RWPE1 (cell line): ENCODE data around the gene KIF5C.

Experiments used
- CTCF ChIA-PET: fragments of 350-600 bp; sonication (Branson Sonifier 250); formaldehyde crosslinking; extraction: SDS; loops from one replicate; lab custom pipeline; 2021; lab: Yijun Ruan, JAX
- POLR2A ChIA-PET: fragments of 400-600 bp; formaldehyde crosslinking; extraction: SDS; loops from one replicate; lab custom pipeline; 2020; ENCODE audit warnings: antibody characterized with exemption; ENCODE audit not compliant: low non-redundant PET; lab: Yijun Ruan, JAX
- DNase-seq: peaks from one replicate; pipeline ENCODE4 v3.0.0; 2012; ENCODE audit warnings: low spot score
- H3K27ac ChIP-seq: fragments of 450-650 bp; 2 replicates; pipeline ENCODE4 v1.5.1; 2017
- CTCF ChIP-seq: fragments of 450-650 bp; conservative IDR thresholded peaks from 2 replicates; pipeline ENCODE4 v1.5.1; 2017; ENCODE audit warnings: low read depth, mild to moderate bottlenecking

KIF5C gene

DNA sequence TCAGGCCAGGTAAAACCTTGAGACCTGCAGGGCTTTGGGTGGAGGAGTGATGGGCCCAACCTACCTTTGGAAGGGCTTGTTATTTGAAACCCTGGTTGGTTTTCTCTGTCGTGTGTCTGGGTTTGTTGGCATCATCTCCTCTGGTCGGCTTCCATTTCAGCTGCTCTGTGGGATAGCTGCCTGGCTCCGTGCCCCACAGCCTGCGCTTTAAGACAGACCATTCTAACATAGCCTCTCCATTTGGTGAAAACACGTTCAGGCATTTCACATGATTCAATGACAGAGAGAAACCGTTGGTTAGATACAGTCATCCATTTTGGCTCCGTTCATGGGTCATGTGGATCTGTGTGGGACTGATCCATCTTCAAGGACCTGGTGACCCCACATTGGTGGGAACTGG lies 126.5 kb downstream of the KIF5C start:
- ChIA-PET POLR2A (no interaction called here), CTCF (no interaction called here)
- H3K27ac ChIP-seq: no peak overlapping the region
- DNase-seq: no peak
- no peak for TF ChIP-seq CTCF

DNA sequence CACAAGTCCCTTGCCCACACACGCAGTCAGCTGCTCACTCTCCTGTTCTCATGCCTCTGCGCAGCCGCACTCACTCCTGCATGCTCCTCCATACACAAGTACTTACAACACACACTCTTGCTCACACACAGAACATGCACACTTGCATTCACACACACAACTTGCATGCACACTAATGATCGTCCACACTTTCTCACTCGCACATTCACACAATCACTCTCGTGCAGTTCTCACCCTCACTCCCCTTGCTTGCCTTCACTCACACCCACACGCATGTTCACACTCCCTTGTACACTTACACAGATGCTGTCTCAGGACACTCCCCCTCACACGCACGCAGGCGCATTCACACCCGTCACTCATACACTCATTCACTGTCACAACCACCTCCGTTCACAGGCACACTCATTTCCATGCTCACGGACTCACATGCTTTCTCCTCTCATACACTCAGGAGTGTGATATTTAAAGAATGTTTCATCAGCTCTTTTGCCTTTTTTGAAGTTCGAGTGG lies 127.4 kb downstream of the KIF5C start:
- POLR2A ChIA-PET: no interaction called here
- TF ChIP-seq CTCF: no peak
- CTCF ChIA-PET: no interaction called here
- DNase-seq: no peak
- H3K27ac ChIP-seq: no peak overlapping the region

DNA sequence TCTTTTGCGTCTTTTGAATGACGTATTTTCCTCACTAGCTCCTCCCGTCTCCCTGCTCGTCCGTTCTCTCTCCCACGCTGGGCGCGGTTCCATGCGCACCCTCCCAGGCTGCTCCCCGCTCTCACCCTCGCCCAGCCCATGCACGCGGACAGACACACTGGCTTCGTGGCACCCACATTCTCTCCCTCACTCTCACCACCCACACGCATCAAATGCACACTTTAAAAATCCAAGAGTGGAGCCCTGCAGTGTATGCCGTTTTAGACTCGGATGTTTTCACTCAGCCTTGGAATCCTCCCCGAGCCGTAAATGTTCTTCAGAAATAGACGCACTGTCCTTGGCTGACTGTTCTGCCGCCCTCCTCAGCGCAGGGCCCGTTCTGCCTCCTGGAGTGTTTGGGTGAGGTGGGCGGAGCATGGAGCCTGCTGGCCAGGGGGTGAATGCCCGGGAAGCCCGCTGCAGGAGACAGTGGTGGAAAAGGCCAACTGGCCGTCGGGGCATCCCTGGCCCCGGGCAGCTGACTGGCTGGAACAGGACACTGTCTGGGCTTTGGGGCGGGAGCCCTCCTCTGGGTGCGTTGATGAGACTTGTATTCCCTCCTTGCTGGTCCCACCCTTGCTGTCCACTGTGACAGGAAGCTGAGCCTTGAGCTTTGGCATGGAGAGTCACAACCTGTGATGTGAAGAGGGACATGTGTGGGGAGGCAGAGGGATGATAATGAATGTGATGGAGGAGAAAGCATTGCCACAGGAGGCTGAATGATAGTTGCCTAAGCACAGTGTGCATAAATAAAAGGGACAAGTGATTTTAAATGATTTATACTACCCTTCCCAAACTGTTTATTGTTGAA lies 128.1 kb downstream of the KIF5C start:
- POLR2A ChIA-PET: no interaction called here
- no peak for TF ChIP-seq CTCF
- no peak for DNase-seq
- no peak overlapping the region for H3K27ac ChIP-seq
- CTCF ChIA-PET: no interaction called here

- CTCF ChIA-PET: no interaction called here
- no peak for DNase-seq
- no peak for TF ChIP-seq CTCF
- no peak overlapping the region for H3K27ac ChIP-seq
- POLR2A ChIA-PET: no interaction called here
Measured at GRCh38 chr2:149004836-149005235, 129.8 kb downstream of the KIF5C start.

DNA sequence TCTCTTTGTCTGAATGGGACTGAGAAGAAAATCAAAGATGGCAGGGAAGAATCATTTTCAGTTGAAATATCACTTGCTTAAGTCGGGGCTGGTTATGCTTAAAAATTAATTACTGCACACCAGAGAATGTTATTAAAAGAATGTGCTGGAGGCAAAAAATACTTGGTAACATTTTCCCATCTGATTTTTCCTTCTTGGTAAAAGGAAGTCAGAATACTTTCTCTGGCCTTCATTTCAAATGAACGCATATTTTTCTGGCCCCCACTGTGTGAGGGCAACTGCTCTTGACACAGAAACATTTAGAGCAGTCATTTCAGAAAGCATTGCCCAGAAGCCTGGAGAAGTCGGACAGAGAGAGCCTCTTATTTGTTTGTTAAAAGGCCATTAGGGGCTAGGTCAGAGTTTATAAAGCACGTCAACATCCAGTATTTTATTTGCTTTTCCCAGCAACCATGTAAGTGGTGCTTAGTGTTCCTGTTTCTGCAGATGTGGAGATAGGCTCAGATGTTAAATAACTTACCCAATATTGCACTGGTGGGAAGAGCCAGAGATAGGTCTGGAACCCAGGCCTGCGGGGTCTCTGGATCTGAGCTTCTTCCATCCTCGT lies 130.5 kb downstream of the KIF5C start:
- DNase-seq: no peak
- no peak for TF ChIP-seq CTCF
- ChIA-PET POLR2A (no interaction called here), CTCF (interaction anchor here (0.6 kb wide), 1 partner anchor 1266 kb away, joined by 3 read pairs; no protein-coding TSS in a partner anchor)
- H3K27ac ChIP-seq: no peak overlapping the region

- peak; percentile 66 for DNase-seq
- CTCF ChIA-PET: interaction anchor here (0.6 to 1.0 kb wide), 2 partner anchors 11 to 221 kb away, joined by 3 to 6 read pairs; no protein-coding TSS in a partner anchor
- POLR2A ChIA-PET: no interaction called here
- H3K27ac ChIP-seq: no peak overlapping the region
- TF ChIP-seq CTCF: no peak
Measured at GRCh38 chr2:149006883-149007543, 132.0 kb downstream of the KIF5C start.
